ENCODE data around the gene ADAMTS20.

DNA sequence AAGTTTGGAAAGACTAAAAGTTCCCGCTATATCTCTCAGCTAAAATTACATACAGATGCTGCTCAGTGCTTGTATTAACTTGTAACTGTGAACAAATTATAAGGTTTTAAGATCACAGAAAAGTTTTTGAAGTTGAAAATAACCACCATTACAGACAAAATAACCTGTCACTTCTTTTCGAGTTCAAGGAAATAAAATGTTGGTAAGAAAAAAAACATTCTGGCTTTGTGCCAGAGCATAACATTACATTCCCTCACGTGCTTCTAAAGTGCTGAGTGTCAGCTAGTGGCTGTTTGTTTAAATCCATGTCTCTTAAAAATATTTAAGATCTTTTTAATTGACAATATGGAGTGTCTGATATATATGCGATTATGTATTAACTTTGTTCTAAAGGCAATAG, 27.2 kb upstream of the ADAMTS20 start:
- TF ChIP-seq, protein P1, sequence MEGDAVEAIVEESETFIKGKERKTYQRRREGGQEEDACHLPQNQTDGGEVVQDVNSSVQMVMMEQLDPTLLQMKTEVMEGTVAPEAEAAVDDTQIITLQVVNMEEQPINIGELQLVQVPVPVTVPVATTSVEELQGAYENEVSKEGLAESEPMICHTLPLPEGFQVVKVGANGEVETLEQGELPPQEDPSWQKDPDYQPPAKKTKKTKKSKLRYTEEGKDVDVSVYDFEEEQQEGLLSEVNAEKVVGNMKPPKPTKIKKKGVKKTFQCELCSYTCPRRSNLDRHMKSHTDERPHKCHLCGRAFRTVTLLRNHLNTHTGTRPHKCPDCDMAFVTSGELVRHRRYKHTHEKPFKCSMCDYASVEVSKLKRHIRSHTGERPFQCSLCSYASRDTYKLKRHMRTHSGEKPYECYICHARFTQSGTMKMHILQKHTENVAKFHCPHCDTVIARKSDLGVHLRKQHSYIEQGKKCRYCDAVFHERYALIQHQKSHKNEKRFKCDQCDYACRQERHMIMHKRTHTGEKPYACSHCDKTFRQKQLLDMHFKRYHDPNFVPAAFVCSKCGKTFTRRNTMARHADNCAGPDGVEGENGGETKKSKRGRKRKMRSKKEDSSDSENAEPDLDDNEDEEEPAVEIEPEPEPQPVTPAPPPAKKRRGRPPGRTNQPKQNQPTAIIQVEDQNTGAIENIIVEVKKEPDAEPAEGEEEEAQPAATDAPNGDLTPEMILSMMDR (conservative IDR thresholded peaks at IDR 0.05): no peak
- no peak for TF ChIP-seq ZFX (IDR thresholded peaks at IDR 0.05)
